GM18498 (cell line): ENCODE results near the gene DPAGT1.

Source experiments
- ATAC-seq: cut with Tn5 transposase; IDR thresholded peaks from one replicate; pipeline ENCODE4 v1.9.1; 2021; ENCODE audit warnings: mild to moderate bottlenecking, moderate library complexity; ENCODE audit not compliant: unreplicated experiment

Gene DPAGT1

GRCh38 chr11:119095066-119095880 lies 6.4 kb downstream of the DPAGT1 start:
- ATAC-seq, result peak; percentile 86

- ATAC-seq, result peak; percentile 49
Observed at GRCh38 chr11:119094816-119095065, 6.9 kb downstream of the DPAGT1 start.

DNA sequence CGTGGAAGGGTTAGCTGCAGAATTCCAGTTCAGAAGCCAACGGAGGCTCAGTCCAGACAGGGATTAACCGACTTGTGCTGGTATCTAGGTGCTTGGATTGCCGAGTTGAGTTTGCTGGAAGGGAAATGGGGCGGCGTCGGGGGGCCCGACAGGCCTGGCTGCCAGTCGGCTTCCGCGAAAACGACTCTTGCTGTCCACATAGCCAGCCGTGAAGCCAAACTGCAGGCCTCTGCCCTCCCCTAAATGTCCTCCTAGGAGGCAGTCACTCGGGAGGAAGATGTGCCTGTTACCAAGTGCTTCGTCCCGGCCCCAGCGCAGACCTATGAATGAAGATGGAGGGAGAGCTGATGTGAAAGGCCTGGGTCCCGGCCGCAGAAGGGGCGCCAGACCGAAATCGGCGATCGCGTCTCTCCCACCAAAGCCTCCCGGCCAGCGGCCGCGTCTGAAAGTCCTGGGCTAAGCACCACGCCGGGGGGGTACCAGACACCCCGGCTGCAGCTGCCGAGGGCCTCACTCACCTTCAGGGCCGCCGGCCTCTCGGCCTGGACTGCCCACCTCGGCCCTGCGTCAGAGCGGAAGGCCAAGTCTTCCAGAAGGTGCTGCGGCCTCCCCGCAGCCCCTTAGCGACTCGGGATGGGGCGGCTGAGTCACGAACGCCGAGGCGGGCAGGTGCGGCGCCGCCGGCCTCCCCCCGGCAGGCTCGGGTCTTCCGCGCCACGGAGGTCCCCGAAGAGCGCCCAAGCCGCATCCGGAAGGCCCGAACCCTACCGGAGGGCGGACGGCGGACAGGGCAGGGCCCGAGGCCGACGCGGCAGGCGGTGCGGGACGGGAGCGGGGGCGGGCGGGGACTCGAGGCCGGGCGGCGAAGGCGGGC lies 7.5 kb downstream of the DPAGT1 start:
- ATAC-seq, result peak; percentile 16

- no peak for ATAC-seq
Observed at GRCh38 chr11:119092880-119093842, 8.5 kb downstream of the DPAGT1 start.

DNA sequence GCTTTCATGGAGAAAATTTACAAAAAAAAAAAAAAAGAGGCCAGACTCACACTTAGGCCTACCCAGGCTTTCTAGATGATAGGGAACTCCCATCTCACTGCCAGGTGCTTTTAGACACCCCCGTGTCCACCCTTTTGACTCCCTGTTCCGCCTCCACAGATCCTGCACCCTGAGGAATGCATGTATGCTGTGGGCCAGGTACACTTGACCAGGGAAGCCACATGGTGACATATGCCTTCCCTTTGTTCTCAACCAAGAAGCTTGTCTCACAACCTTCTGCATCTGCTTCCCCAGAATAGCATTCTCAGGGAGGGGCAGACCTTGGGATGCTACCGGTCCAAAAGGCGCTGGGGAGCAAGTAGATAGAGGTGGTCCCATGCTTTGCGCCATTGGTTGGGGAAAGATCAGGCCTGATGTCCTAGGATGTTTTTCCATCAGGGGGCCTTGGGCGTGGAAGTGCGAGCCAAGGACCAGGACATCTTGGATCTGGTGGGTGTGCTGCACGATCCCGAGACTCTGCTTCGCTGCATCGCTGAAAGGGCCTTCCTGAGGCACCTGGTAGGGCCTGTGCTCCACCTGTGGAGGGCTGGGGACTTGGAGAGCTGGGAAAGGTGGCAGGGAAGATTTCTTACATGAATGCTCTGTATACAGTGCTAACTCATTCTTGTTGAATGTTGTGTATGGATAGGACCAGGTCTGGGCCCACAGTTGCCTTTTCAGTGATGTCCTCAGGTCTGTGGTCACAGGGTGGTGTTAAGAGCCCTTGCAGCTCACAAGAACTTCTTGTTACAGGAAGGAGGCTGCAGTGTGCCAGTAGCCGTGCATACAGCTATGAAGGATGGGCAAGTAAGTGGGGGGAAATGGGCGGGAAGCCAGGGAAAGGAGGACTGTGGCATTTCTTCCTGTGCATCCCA lies 9.4 kb downstream of the DPAGT1 start:
- ATAC-seq, result no peak

DNA sequence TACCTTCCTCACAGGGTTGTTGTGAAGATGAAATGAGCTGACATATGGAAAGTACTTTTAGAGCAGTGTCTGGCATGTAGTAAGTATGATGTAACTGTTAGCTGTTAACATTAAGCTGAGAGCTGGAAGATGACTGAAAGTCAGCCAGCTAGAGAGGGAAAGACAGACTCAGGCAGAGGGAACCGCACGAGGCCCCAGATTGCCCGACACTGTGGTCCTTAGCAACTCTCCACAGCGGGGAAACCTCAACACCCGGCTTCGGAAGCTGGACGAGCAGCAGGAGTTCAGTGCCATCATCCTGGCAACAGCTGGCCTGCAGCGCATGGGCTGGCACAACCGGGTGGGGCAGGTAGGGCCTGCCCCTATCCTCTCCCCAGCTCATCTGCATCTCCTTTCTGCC lies 10.5 kb downstream of the DPAGT1 start:
- no peak for ATAC-seq

DNA sequence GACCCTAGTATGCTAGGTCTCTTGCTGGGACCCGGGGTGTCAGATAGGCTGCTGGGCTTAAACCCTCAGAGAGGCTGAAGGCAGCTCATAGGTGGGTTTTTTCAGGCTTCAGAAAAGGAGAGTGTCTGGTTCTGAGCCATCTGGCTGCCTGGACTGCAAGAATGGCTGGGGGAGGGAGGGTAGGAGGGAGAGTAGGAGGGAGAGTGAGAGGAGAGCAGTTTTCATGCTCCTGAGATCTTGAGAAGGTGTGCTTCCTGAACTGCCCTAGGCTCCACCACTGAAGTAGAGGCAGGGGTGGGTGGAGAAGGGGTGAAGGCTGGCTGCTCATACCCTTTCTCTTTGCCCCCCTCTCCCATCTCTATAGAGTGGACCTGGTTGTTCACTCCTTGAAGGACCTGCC lies 12.3 kb downstream of the DPAGT1 start:
- ATAC-seq, result no peak

GRCh38 chr11:119088406-119088805 lies 13.2 kb downstream of the DPAGT1 start:
- no peak for ATAC-seq

GRCh38 chr11:119087747-119088241 lies 13.9 kb downstream of the DPAGT1 start:
- no peak for ATAC-seq

DNA sequence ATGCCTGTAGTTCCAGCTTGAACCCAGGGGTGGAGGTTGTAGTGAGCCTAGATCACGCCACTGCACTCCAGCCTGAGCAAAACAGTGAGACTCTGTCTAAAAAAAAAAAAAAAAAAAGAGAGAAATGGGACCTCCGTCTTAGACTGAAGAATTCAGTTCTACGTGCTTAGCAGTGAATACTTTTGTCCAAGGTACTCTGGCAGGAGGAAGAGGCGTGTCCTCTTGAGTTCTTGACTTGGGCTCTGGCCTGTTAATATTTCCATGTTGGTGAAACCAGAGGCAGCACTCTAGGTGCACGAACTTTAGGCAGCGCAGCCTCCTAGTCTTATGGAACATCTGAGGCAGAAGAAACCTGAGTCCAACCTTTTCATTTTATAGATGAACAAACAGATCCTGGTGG lies 14.5 kb downstream of the DPAGT1 start:
- ATAC-seq, result no peak

DNA sequence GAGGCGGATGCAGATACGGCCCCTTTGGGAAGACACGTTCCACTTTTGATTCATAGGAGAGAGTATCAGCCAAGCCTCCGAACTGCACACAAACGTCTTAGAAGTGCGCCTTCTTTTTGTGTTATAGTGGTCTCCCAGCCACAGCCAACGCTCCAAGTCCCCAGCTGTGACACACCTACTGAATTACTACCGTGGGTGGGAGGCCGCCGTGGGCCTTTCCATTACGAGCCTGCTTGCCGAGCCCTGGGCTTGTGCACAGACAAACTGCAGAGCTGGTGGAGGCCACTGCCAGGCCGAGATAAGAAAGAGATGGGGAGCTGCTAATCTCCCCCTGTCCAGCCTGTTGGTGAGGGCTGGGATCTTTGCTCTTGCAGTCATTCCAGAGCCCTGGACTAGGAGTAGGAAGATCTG lies 16.2 kb downstream of the DPAGT1 start:
- peak; percentile 23 for ATAC-seq

- peak; percentile 82 for ATAC-seq
Observed at GRCh38 chr11:119084663-119085436, 16.8 kb downstream of the DPAGT1 start, which contains the start of gene HMBS. Gene HMBS (plus strand): TSS chr11:119084881. CDS start chr11:119085034, 153 bp downstream.

- no peak for ATAC-seq
Observed at GRCh38 chr11:119081682-119082260, 19.9 kb downstream of the DPAGT1 start.

GRCh38 chr11:119078675-119079420 lies 22.8 kb downstream of the DPAGT1 start:
- no peak for ATAC-seq

DNA sequence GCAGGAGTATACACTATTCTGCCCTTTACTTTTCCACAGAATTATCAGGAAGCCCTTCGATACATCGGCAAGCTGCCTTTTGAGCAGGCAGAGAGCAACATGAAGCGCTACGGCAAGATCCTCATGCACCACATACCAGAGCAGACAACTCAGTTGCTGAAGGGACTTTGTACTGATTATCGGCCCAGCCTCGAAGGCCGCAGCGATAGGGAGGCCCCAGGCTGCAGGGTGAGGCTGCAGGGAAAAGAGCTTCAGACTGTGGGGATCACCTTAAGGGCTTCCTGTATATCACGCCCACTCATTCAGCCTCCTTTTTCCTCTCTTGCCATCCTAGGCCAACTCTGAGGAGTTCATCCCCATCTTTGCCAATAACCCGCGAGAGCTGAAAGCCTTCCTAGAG lies 23.8 kb downstream of the DPAGT1 start:
- ATAC-seq, result no peak

DNA sequence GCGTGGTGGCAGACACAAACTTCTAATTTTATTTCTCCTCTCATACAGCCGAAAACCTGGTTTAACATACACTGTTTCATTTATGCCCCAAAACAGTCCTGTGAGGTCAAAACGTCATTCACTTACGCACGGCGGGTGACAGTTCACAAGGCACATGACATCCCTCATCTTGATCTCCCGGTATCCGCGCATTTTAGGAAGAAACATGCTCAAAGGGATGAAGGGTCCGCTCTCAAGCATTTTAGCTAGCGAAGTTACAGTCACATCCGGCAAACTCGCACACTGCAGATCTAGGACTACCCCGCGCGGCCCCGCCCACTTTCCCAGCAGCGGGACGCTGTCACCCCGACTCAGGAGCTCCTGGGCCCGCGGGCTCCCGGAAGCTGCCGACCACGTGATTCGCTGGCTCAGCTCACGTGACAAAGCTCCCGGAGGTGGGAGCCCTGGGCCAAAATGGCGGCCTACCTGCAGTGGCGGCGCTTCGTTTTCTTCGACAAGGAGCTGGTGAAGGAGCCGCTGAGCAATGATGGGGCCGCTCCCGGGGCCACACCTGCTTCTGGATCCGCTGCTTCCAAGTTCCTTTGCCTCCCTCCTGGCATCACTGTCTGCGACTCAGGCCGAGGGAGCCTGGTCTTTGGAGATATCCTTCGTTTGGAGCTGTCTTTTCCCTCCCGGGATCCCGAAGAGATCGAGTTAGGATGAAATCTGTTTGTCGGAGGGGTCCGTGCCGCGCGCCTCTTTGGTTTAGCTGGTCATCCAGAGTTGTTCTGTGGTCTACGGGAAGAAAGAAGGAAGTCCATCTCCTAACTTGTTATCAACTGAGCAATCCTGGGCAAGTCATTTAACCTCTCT lies 34.1 kb downstream of the DPAGT1 start, which contains the start of gene VPS11:
VPS11 (plus strand) TSS at position 448 of the 852 bp plus-strand sequence; CDS start at position 454, 6 bp downstream.
- peak; percentile 93 for ATAC-seq

DNA sequence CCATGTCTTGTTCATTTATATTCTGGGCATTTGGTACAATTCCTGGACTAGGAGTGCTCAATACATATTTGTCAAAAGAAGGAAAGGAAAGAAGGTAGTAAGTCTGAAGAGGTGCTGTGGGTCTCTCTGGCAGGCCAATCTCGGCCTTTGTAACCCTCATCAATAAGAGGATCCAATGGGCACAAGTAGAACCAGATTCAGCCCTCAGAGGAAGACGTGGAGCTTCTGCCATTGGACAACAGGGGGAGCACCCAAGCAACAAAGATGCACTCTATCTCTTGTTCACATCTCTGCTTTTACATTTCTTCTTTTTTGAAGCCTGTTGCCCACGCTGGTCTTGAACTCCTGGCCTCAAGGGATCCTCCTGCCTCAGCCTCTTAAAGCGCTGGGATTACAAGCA lies 36.3 kb downstream of the DPAGT1 start:
- no peak for ATAC-seq
